Uterus (tissue), 2 donors: ENCODE measurements around the gene TPO.

Source experiments
- CTCF ChIP-seq, 4 experiments: fragments of 200-600 bp in 2 of 4; fragments of 450-650 bp in 2 of 4; sonication (generic) in 2 of 4; IDR thresholded peaks; one replicate each; pipeline ENCODE4 v1.5.1; 2016 to 2019; ENCODE audit warnings: antibody characterized with exemption in 4 of 4, mild to moderate bottlenecking in 2 of 4, moderate library complexity in 1 of 4
- POLR2A ChIP-seq, 2 donors: fragments of 450-650 bp; IDR thresholded peaks; one replicate each; pipeline ENCODE4 v1.6.1; 2016; ENCODE audit warnings: antibody characterized with exemption in 2 of 2, mild to moderate bottlenecking in 1 of 2, moderate library complexity in 1 of 2

GRCh38 chr2:1405124-1405523 lies 8.1 kb upstream of the TPO start:
- no peak for TF ChIP-seq CTCF (IDR thresholded peaks at IDR 0.05)
- TF ChIP-seq POLR2A (IDR thresholded peaks at IDR 0.05), result no peak
